Gastroesophageal sphincter (tissue), 4 donors: ENCODE measurements around the gene PDE1A. TPM values are rescaled to one million over a fixed set of nuclear protein-coding genes. Genes with fewer than 3 reads are reported as not detected.

ENCODE experiments used
- ATAC-seq: fragments of 150-250 bp; one replicate; pipeline ENCODE4 v1.9.1; 2016; ENCODE audit warnings: mild to moderate bottlenecking, moderate library complexity
- H3K27ac ChIP-seq, 4 donors: fragments of 200-600 bp; sonication (generic) in 3 of 4; 1 replicate in 3 of 4; 2 replicates in 1 of 4; pipeline ENCODE4 v1.5.1; 2016 to 2019
- H3K27me3 ChIP-seq: fragments of 200-600 bp; sonication (generic); one replicate; pipeline ENCODE4 v1.5.1; 2019
- H3K36me3 ChIP-seq, 2 donors: fragments of 200-600 bp; sonication (generic); one replicate each; pipeline ENCODE4 v1.5.1; 2019; ENCODE audit warnings: control low read depth in 1 of 2
- H3K4me1 ChIP-seq, 3 donors: fragments of 200-600 bp; sonication (generic); 1 replicate in 2 of 3; 2 replicates in 1 of 3; pipeline ENCODE4 v1.5.1; 2016 to 2019; ENCODE audit warnings: control low read depth in 2 of 3
- H3K4me3 ChIP-seq, 2 donors: fragments of 200-600 bp; sonication (generic); one replicate each; pipeline ENCODE4 v1.5.1; 2019; ENCODE audit warnings: mild to moderate bottlenecking in 1 of 2, moderate library complexity in 1 of 2
- H3K9me3 ChIP-seq, 3 donors: fragments of 200-600 bp; sonication (generic); one replicate each; pipeline ENCODE4 v1.5.1; 2017 to 2019; ENCODE audit warnings: control low read depth in 2 of 3
- CTCF ChIP-seq, 4 experiments: fragments of 200-600 bp in 2 of 4; fragments of 450-650 bp in 2 of 4; sonication (generic) in 1 of 4; IDR thresholded peaks; one replicate each; pipeline ENCODE4 v1.5.1; 2017 to 2019; ENCODE audit warnings: antibody characterized with exemption in 4 of 4, mild to moderate bottlenecking in 2 of 4, moderate library complexity in 2 of 4
- EP300 ChIP-seq: sonication (generic); formaldehyde crosslinking; IDR thresholded peaks from one replicate; pipeline ENCODE4 v1.6.1; 2017; ENCODE audit warnings: antibody characterized with exemption, mild to moderate bottlenecking
- POLR2A ChIP-seq, 2 donors: fragments of 450-650 bp; IDR thresholded peaks; one replicate each; pipeline ENCODE4 v1.6.1; 2017; ENCODE audit warnings: antibody characterized with exemption in 2 of 2, mild to moderate bottlenecking in 2 of 2, moderate library complexity in 1 of 2
- POLR2AphosphoS5 ChIP-seq: sonication (generic); formaldehyde crosslinking; IDR thresholded peaks from one replicate; pipeline ENCODE4 v1.6.1; 2017; ENCODE audit warnings: antibody characterized with exemption
- WGBS, 2 donors: methylation state at CpG; one replicate each; pipeline ENCODE4 v1.1.5; 2018; ENCODE audit warnings: low coverage in 1 of 2; 5-methylcytosine and 5-hydroxymethylcytosine counted together
- total RNA-seq, 4 donors: library from RNA; depleted of rRNA; stranded (reverse); fragments of >200 nt; gene quantifications; one replicate each; pipeline ENCODE4 v1.1.0, GENCODE V29; 2016

PDE1A gene
- total RNA-seq, 4 donors from 2014 or later, result 7.2 to 17.2 (median 11.8) TPM

GRCh38 chr2:182444806-182445205, 18.0 kb upstream of the PDE1A start:
- Histone ChIP-seq H3K9me3 (no peaks in the 10 kb centered on the region), H3K27ac (no peak overlapping the region), H3K4me3 (no peak overlapping the region), H3K4me1 (no peaks in the 10 kb centered on the region), H3K27me3 (no peaks in the 10 kb centered on the region), H3K36me3 (no peaks in the 10 kb centered on the region)
- ATAC-seq, result no peak
- TF ChIP-seq POLR2A (IDR thresholded peaks at IDR 0.05) (no peak), CTCF (IDR thresholded peaks at IDR 0.05) (no peak), EP300 (no peak), POLR2AphosphoS5 (no peak)
- WGBS, 2 donors, result 66 to 93% methylated on average over 2 of the region's 2 CpGs

- no peak overlapping the region for H3K4me3 ChIP-seq
- no peaks in the 10 kb centered on the region for H3K36me3 ChIP-seq
- H3K9me3 ChIP-seq, result no peaks in the 10 kb centered on the region
- H3K27ac ChIP-seq, result no peak overlapping the region
- no peak for ATAC-seq
- no peak for TF ChIP-seq EP300
- no peak for TF ChIP-seq POLR2AphosphoS5
- TF ChIP-seq POLR2A (IDR thresholded peaks at IDR 0.05), result no peak
- TF ChIP-seq CTCF (IDR thresholded peaks at IDR 0.05), result no peak
- no peaks in the 10 kb centered on the region for H3K4me1 ChIP-seq
- no peaks in the 10 kb centered on the region for H3K27me3 ChIP-seq
Measured at GRCh38 chr2:182444170-182444569, 17.3 kb upstream of the PDE1A start.

- WGBS, 2 donors, result 92 to 100% methylated on average over 1 of the region's 1 CpG
- no peaks in the 10 kb centered on the region for H3K36me3 ChIP-seq
- TF ChIP-seq CTCF (IDR thresholded peaks at IDR 0.05), result no peak
- no peak for TF ChIP-seq POLR2AphosphoS5
- TF ChIP-seq POLR2A (IDR thresholded peaks at IDR 0.05), result no peak
- no peak for TF ChIP-seq EP300
Measured at GRCh38 chr2:182436252-182436651, 9.4 kb upstream of the PDE1A start.

GRCh38 chr2:182435754-182436153, 8.9 kb upstream of the PDE1A start:
- Histone ChIP-seq H3K36me3 (no peaks in the 10 kb centered on the region), H3K27ac (no peak overlapping the region), H3K27me3 (no peaks in the 10 kb centered on the region), H3K9me3 (no peaks in the 10 kb centered on the region), H3K4me3 (no peak overlapping the region), H3K4me1 (no peaks in the 10 kb centered on the region)
- TF ChIP-seq POLR2AphosphoS5, result no peak
- no peak for TF ChIP-seq CTCF (IDR thresholded peaks at IDR 0.05)
- TF ChIP-seq EP300, result no peak
- no peak for TF ChIP-seq POLR2A (IDR thresholded peaks at IDR 0.05)
- 52 to 100% methylated on average over 1 of the region's 1 CpG for WGBS, 2 donors
- ATAC-seq, result no peak

More at GRCh38 chr2:182436252-182436651, 9.4 kb upstream of the PDE1A start:
- no peak for ATAC-seq
- Histone ChIP-seq H3K9me3 (no peaks in the 10 kb centered on the region), H3K27ac (no peak overlapping the region), H3K27me3 (no peaks in the 10 kb centered on the region), H3K4me1 (no peaks in the 10 kb centered on the region), H3K4me3 (no peak overlapping the region)

GRCh38 chr2:182432051-182432450, 5.2 kb upstream of the PDE1A start:
- TF ChIP-seq POLR2A (IDR thresholded peaks at IDR 0.05), result no peak
- no peak for TF ChIP-seq CTCF (IDR thresholded peaks at IDR 0.05)
- TF ChIP-seq EP300, result no peak
- TF ChIP-seq POLR2AphosphoS5, result no peak
- 90 to 100% methylated on average over 1 of the region's 1 CpG for WGBS, 2 donors
- H3K4me1 ChIP-seq, result no peaks in the 10 kb centered on the region
- H3K4me3 ChIP-seq, result no peak overlapping the region
- H3K36me3 ChIP-seq, result no peaks in the 10 kb centered on the region
- ATAC-seq, result no peak
- no peaks in the 10 kb centered on the region for H3K27me3 ChIP-seq
- H3K9me3 ChIP-seq, result no peaks in the 10 kb centered on the region
- no peak overlapping the region for H3K27ac ChIP-seq
